Kidney (tissue), 14 donors: ENCODE data around the gene GNA12. TPM values are rescaled to one million over a fixed set of nuclear protein-coding genes. Genes with fewer than 3 reads are reported as not detected.
A peak's percentile ranks its signal among the peaks of the same experiment; 100 is the strongest.

ENCODE experiments used
- DNase-seq, 5 donors: peaks; one replicate each; pipeline ENCODE4 v3.0.0-alpha.2; 2013 to 2020
- FAIRE-seq: peaks from 2 replicates; lab custom pipeline; 2012; peaks lifted over from hg19 to GRCh38; lab: Jason Lieb, UNC
- H3K27ac ChIP-seq, 2 donors: one replicate each; pipeline ENCODE4 v1.7.0; 2013; ENCODE audit warnings: low read depth in 2 of 2, low read length in 2 of 2, inconsistent platforms in 1 of 2
- H3K27me3 ChIP-seq: one replicate; pipeline ENCODE4 v1.7.1; 2013; ENCODE audit warnings: low read length, inconsistent platforms; ENCODE audit not compliant: control insufficient read depth, insufficient read depth
- H3K36me3 ChIP-seq, 3 donors: one replicate each; pipeline versions ENCODE4 v1.7.0 to v1.7.1; 2013; ENCODE audit warnings: low read length in 3 of 3, control low read depth in 1 of 3, inconsistent platforms in 1 of 3; ENCODE audit not compliant: insufficient read depth in 3 of 3, control insufficient read depth in 2 of 3
- H3K4me1 ChIP-seq, 3 donors: one replicate each; pipeline versions ENCODE4 v1.7.0 to v1.7.1; 2013; ENCODE audit warnings: low read length in 3 of 3, inconsistent platforms in 1 of 3, low read depth in 1 of 3; ENCODE audit not compliant: control insufficient read depth in 2 of 3, insufficient read depth in 2 of 3
- H3K4me3 ChIP-seq, 3 donors: one replicate each; pipeline versions ENCODE4 v1.7.0 to v1.8.1; 2013; ENCODE audit warnings: low read length in 3 of 3, control low read depth in 1 of 3, inconsistent platforms in 1 of 3
- H3K9ac ChIP-seq, 3 donors: one replicate each; pipeline versions ENCODE4 v1.7.0 to v1.7.1; 2013; ENCODE audit warnings: low read length in 3 of 3, control low read depth in 1 of 3, inconsistent platforms in 1 of 3
- H3K9me3 ChIP-seq, 3 donors: one replicate each; pipeline versions ENCODE4 v1.7.0 to v1.7.1; 2013; ENCODE audit warnings: low read length in 3 of 3, control low read depth in 1 of 3, inconsistent platforms in 1 of 3; ENCODE audit not compliant: control insufficient read depth in 2 of 3, insufficient read depth in 1 of 3
- CTCF ChIP-seq: IDR thresholded peaks from 3 replicates; pipeline ENCODE4 v1.5.1; 2012; ENCODE audit warnings: mild to moderate bottlenecking, moderate library complexity, borderline replicate concordance; ENCODE audit not compliant: insufficient read depth; ENCODE audit errors: extremely low read depth
- intact Hi-C: fragments of 100-400 bp; cut with DNase I; formaldehyde crosslinking; loops from one replicate; pipeline ENCODE4 v1.11.1; 2022
- polyA plus RNA-seq: library from polyadenylated mRNA; stranded (reverse); fragments of 350-450 nt; fragmentation: Illumina TruSeq; extraction: RNeasy Lipid Tissue Mini Kit (QIAGEN cat#74804); gene quantifications from one replicate; pipeline ENCODE4 v1.2.3, GENCODE V29; 2014; ENCODE audit warnings: low read depth, low replicate concordance; ENCODE audit not compliant: insufficient read depth
- total RNA-seq: library from RNA; stranded (reverse); fragmentation: NEBNext Ultra II Directional; extraction: Animal tissue kit (Norgen Biotek cat#: 25700); gene quantifications from one replicate; pipeline ENCODE4 v1.2.1, GENCODE V29; 2021
- donor health status: control.
- donor health status: control.
- donor health status: control.
- donor health status: control.
- donor health status: control.
- donor health status: DM: yes; HTN: yes; CAD: no.
- donor health status: Normal renal cell carcinoma (clear cell type).

Gene GNA12
- total and polyA plus RNA-seq, 2 donors from 2014 or later: 16.5 to 41.1 TPM

GRCh38 chr7:2800931-2801688, 43.0 kb downstream of the GNA12 start:
- H3K27me3 ChIP-seq: no peaks in the 10 kb centered on the region
- no peak for TF ChIP-seq CTCF
- H3K4me1 ChIP-seq: peaks cover 0 to 10% (median 0%) of the 10 kb centered on the region in 3 donors
- H3K27ac ChIP-seq: no peak overlapping the region
- H3K9ac ChIP-seq: no peak overlapping the region
- no peak overlapping the region for H3K4me3 ChIP-seq
- intact Hi-C loops: no loop called here
- FAIRE-seq (no peak), DNase-seq (peak in 1 of 5 donors; percentile 51)
- H3K36me3 ChIP-seq: no peaks in the 10 kb centered on the region
- H3K9me3 ChIP-seq: no peaks in the 10 kb centered on the region

DNA sequence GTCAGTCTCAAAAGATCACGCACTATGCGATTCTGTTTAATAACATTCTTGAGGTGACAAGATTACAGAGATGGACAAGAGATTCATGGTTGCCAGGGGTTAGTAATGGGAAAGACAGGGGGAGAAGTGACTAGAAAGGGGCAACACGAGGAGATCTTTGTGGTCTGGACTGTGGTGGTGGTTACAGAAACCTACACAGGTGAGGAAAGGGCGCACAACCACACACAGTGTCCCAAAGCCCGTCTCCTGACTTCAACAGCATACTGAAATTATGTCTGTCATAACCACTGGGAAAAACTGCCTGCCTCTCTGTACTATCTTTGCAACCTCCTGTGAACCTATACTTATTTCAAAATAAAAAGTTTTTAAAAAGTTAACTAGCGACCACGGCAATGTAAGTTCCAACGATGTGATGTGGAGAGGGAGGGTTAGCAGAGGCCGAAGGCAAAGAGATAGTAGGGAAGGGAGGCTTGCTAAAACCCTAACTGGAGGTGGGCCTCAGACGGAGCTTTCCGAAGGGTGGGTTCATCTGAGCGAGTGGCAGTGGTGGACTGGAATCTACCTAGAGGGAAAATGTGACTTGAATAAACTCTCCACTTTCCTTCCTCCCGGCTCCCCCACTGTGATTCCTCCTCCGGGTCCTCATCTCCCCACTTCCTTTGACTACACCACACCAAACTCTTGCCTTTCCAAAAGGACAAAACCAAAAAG, 43.7 kb downstream of the GNA12 start:
- H3K27ac ChIP-seq: no peak overlapping the region
- no peak for FAIRE-seq
- DNase-seq: no peak

GRCh38 chr7:2799253-2799652, 44.9 kb downstream of the GNA12 start:
- Histone ChIP-seq H3K4me3 (no peak overlapping the region), H3K9ac (no peak overlapping the region), H3K36me3 (peaks cover 0 to 4% (median 2%) of the 10 kb centered on the region in 3 donors), H3K27me3 (no peaks in the 10 kb centered on the region), H3K9me3 (no peaks in the 10 kb centered on the region), H3K4me1 (peaks cover 0 to 10% (median 0%) of the 10 kb centered on the region in 3 donors), H3K27ac (no peak overlapping the region)
- no peak for TF ChIP-seq CTCF
- DNase-seq: no peak
- intact Hi-C loops: no loop called here
- no peak for FAIRE-seq

More for the DNA sequence above, 43.7 kb downstream of the GNA12 start:
- H3K9ac ChIP-seq: no peak overlapping the region
- H3K27me3 ChIP-seq: no peaks in the 10 kb centered on the region
- intact Hi-C loops: no loop called here
- peaks cover 0 to 10% (median 0%) of the 10 kb centered on the region in 3 donors for H3K4me1 ChIP-seq
- no peaks in the 10 kb centered on the region for H3K9me3 ChIP-seq
- no peaks in the 10 kb centered on the region for H3K36me3 ChIP-seq
- H3K4me3 ChIP-seq: no peak overlapping the region
- no peak for TF ChIP-seq CTCF
